ENCODE results near the gene AIPL1. TPM values are rescaled to one million over a fixed set of nuclear protein-coding genes. Genes with fewer than 3 reads are reported as not detected.

The AIPL1 gene
- total RNA-seq, 2 experiments from 2014 or later = not detected

Other genes with a start within 250 kb of the AIPL1 start
- gene PIMREG, start 9.3 kb upstream of the AIPL1 start, total RNA-seq (2014; rRNA removed; shearing (Covaris generic)) = 34.5 and 39.4 TPM in 2 replicates
- gene PIMREG, start 9.3 kb upstream of the AIPL1 start, total RNA-seq (2022) = 22.7 and 31.0 TPM in 2 replicates
- gene PITPNM3, start 121.4 kb upstream of the AIPL1 start, total RNA-seq (2014; rRNA removed; shearing (Covaris generic)) = 0.76 and 1.2 TPM in 2 replicates
- gene PITPNM3, start 121.4 kb upstream of the AIPL1 start, total RNA-seq (2022) = 1.2 and 1.6 TPM in 2 replicates
- gene KIAA0753, start 205.6 kb upstream of the AIPL1 start, total RNA-seq (2014; rRNA removed; shearing (Covaris generic)) = 18.9 and 20.8 TPM in 2 replicates
- 26.0 and 29.8 TPM in 2 replicates for gene KIAA0753, start 205.6 kb upstream of the AIPL1 start, total RNA-seq (2022)
- gene TXNDC17, start 205.9 kb upstream of the AIPL1 start, total RNA-seq (2014; rRNA removed; shearing (Covaris generic)) = 52.8 and 63.7 TPM in 2 replicates
- 63.5 and 81.4 TPM in 2 replicates for gene TXNDC17, start 205.9 kb upstream of the AIPL1 start, total RNA-seq (2022)
- 11.6 and 14.6 TPM in 2 replicates for gene MED31, start 216.5 kb upstream of the AIPL1 start, total RNA-seq (2014; rRNA removed; shearing (Covaris generic))
- gene MED31, start 216.5 kb upstream of the AIPL1 start, total RNA-seq (2022) = 21.7 and 25.2 TPM in 2 replicates
- 1.3 and 2.4 TPM in 2 replicates for gene C17orf100, start 216.6 kb upstream of the AIPL1 start, total RNA-seq (2014; rRNA removed; shearing (Covaris generic))
- 5.2 and 5.6 TPM in 2 replicates for gene C17orf100, start 216.6 kb upstream of the AIPL1 start, total RNA-seq (2022)